ENCODE measurements around the gene PPP4C. TPM values are rescaled to one million over a fixed set of nuclear protein-coding genes. Genes with fewer than 3 reads are reported as not detected.

The PPP4C gene
- total RNA-seq, 4 donors from 2014 or later = 43.7 to 79.4 (median 56.6) TPM

GRCh38 chr16:30091474-30092372, 15.9 kb downstream of the PPP4C start, which contains the start of gene TBX6:
TBX6 (minus strand) TSS chr16:30091924; CDS start chr16:30091193, 731 bp downstream.
- peak; percentile 74 to 99 (median 96) for TF ChIP-seq CTCF (IDR thresholded peaks at IDR 0.05)
- TF ChIP-seq POLR2A (IDR thresholded peaks at IDR 0.05) = peak; percentile 28 to 37
- Histone ChIP-seq H3K4me3 (peak within 1 kb of the TSS; percentile 41 to 64 (median 56)), H3K9me3 (peaks cover 0 to 5% (median under 1%) of the 10 kb centered on the region in 4 donors), H3K27me3 (no peaks in the 10 kb centered on the region), H3K4me1 (peaks cover 3 to 42% (median 32%) of the 10 kb centered on the region in 4 donors), H3K27ac (peak within 1 kb of the TSS; percentile 79 to 91 (median 84)), H3K36me3 (peaks cover 0 to 11% (median 0%) of the 10 kb centered on the region in 3 donors)
- DNase-seq = peak; percentile 93 to 97 (median 96)

- TF ChIP-seq POLR2A (IDR thresholded peaks at IDR 0.05) (no peak), CTCF (IDR thresholded peaks at IDR 0.05) (peak; percentile 63 to 77 (median 70))
- Histone ChIP-seq H3K9me3 (peaks cover 0 to 13% (median 4%) of the 10 kb centered on the region in 4 donors), H3K36me3 (peaks cover 0 to 11% (median 0%) of the 10 kb centered on the region in 3 donors), H3K4me3 (peak overlapping the region; percentile 41 to 64 (median 56)), H3K4me1 (peaks cover 3 to 42% (median 32%) of the 10 kb centered on the region in 4 donors), H3K27ac (peak overlapping the region; percentile 79 to 91 (median 84)), H3K27me3 (no peaks in the 10 kb centered on the region)
- peak; percentile 78 to 92 (median 91) for DNase-seq
These were observed 16.7 kb downstream of the PPP4C start for GRCh38 chr16:30092373-30093010.

GRCh38 chr16:30094541-30095165, 18.9 kb downstream of the PPP4C start:
- peak overlapping the region; percentile 82 to 99 (median 88) for H3K4me3 ChIP-seq
- H3K27ac ChIP-seq = peak overlapping the region; percentile 93 to 98 (median 96)
- H3K9me3 ChIP-seq = peaks cover 0 to 22% (median 4%) of the 10 kb centered on the region in 4 donors
- peaks cover 3 to 42% (median 32%) of the 10 kb centered on the region in 4 donors for H3K4me1 ChIP-seq
- no peaks in the 10 kb centered on the region for H3K27me3 ChIP-seq
- DNase-seq = no peak
- H3K36me3 ChIP-seq = peaks cover 0 to 11% (median 0%) of the 10 kb centered on the region in 3 donors
- TF ChIP-seq POLR2A (IDR thresholded peaks at IDR 0.05) (no peak), CTCF (IDR thresholded peaks at IDR 0.05) (no peak)

GRCh38 chr16:30095166-30096078, 19.6 kb downstream of the PPP4C start:
- DNase-seq = peak in 2 of 3 donors; percentile 29 to 61
- no peak for TF ChIP-seq POLR2A (IDR thresholded peaks at IDR 0.05)
- TF ChIP-seq CTCF (IDR thresholded peaks at IDR 0.05) = no peak

More at GRCh38 chr16:30095166-30096078, 19.6 kb downstream of the PPP4C start:
- H3K36me3 ChIP-seq = peaks cover 0 to 11% (median 0%) of the 10 kb centered on the region in 3 donors
- peaks cover 3 to 42% (median 32%) of the 10 kb centered on the region in 4 donors for H3K4me1 ChIP-seq
- peak overlapping the region; percentile 82 to 99 (median 88) for H3K4me3 ChIP-seq
- no peaks in the 10 kb centered on the region for H3K27me3 ChIP-seq
- H3K27ac ChIP-seq = peak overlapping the region; percentile 93 to 98 (median 96)
- peaks cover 0 to 22% (median 4%) of the 10 kb centered on the region in 4 donors for H3K9me3 ChIP-seq

Data from Peyer's patch (tissue), 4 donors.